IPS-20b (cell line): ENCODE measurements around the gene PDE1C.

Experiments used
- H3K27ac ChIP-seq: one replicate; pipeline ENCODE4 v1.5.1; 2013; ENCODE audit warnings: low read length
- H3K27me3 ChIP-seq: 2 replicates; pipeline ENCODE4 v1.6.1; 2013; ENCODE audit warnings: mild to moderate bottlenecking, low read length, inconsistent platforms; ENCODE audit not compliant: insufficient read depth
- H3K36me3 ChIP-seq: 2 replicates; pipeline ENCODE4 v1.6.1; 2013; ENCODE audit warnings: low read depth, mild to moderate bottlenecking, inconsistent platforms, low read length, moderate library complexity; ENCODE audit not compliant: insufficient read depth
- H3K4me1 ChIP-seq: 2 replicates; pipeline ENCODE4 v1.6.1; 2013; ENCODE audit warnings: mild to moderate bottlenecking, control low read depth, inconsistent platforms, low read length, moderate library complexity; ENCODE audit not compliant: insufficient read depth
- H3K4me3 ChIP-seq: 2 replicates; pipeline ENCODE4 v1.5.1; 2013; ENCODE audit warnings: mild to moderate bottlenecking, low read length, inconsistent platforms
- H3K9ac ChIP-seq: 2 replicates; pipeline ENCODE4 v1.6.1; 2013; ENCODE audit warnings: low read depth, mild to moderate bottlenecking, inconsistent platforms, low read length, moderate library complexity
- H3K9me3 ChIP-seq: 2 replicates; pipeline ENCODE4 v1.6.1; 2013; ENCODE audit warnings: mild to moderate bottlenecking, low read depth, low read length, inconsistent platforms; ENCODE audit not compliant: insufficient read depth

PDE1C gene

DNA sequence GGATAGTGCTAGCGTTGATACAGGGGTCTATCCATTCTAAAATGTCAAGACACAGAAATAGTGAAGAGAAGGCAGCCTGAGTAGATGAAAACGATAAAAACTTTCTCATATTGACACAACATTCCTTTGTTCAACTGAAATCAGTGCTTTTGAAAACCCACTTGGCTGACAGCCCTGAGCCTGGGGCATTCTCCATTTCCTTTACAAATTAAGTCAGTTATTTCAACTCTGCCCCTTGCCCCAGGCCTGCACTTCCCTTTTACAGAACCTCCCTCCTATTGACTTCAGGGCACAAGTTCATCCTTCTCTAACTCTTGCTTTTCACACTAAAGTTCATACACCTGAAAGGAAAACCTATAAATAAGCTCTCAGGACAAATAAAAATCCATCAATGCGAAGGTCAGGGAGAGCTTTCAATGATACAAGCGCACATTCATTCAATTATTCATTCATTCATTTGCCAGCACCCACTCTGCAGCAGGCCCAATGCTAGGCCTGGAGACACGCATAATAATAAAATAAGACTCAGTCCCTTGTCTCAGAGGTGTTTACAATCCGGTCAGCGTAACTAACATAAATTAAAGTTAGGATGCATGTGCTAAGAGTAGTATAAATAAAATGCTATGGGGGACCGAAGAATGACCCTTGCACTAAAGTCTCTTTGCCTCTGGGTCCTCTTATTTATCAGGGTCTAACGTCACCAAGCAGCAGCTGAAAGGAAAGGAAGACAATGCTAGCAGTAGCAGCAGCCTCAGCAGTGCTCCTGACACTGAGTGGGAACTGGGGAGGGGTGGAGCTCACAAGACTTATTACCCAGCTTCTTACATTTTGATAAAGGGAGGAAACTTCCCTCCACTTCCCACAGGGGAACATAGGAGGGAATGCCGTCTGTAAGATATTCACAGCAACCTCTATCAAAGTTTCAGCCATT, 134.8 kb downstream of the PDE1C start:
- no peak overlapping the region for H3K9ac ChIP-seq
- no peaks in the 10 kb centered on the region for H3K27me3 ChIP-seq
- H3K9me3 ChIP-seq: no peaks in the 10 kb centered on the region
- H3K4me1 ChIP-seq: no peaks in the 10 kb centered on the region
- H3K36me3 ChIP-seq: no peaks in the 10 kb centered on the region
- H3K27ac ChIP-seq: no peak overlapping the region
- H3K4me3 ChIP-seq: no peak overlapping the region

DNA sequence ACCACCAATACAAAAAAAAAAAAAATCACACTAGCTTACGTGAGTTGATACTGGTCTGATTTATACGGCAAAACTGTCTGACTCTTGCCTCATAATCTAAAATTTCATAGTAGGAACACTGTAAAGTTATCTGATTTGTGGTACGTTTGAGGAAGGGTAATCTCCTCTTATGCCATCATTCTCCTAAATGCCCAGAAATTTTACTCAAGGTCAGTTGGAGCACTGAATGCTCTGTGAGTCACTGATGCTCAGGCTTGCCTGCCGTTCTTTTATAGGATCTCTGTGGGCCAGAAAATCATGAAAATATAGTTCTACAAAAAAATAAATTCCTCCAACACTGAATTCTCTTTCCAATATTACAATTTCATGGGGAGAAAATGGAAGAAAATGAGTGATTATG, 135.7 kb downstream of the PDE1C start:
- Histone ChIP-seq H3K27me3 (no peaks in the 10 kb centered on the region), H3K27ac (no peak overlapping the region)

GRCh38 chr7:31933481-31933880, 136.7 kb downstream of the PDE1C start:
- Histone ChIP-seq H3K36me3 (no peaks in the 10 kb centered on the region), H3K27me3 (no peaks in the 10 kb centered on the region), H3K4me1 (no peaks in the 10 kb centered on the region), H3K9ac (no peak overlapping the region), H3K9me3 (no peaks in the 10 kb centered on the region), H3K4me3 (no peak overlapping the region), H3K27ac (no peak overlapping the region)

More for the DNA sequence above, 135.7 kb downstream of the PDE1C start:
- H3K4me3 ChIP-seq: no peak overlapping the region
- H3K36me3 ChIP-seq: no peaks in the 10 kb centered on the region
- no peaks in the 10 kb centered on the region for H3K4me1 ChIP-seq
- H3K9ac ChIP-seq: no peak overlapping the region
- no peaks in the 10 kb centered on the region for H3K9me3 ChIP-seq

DNA sequence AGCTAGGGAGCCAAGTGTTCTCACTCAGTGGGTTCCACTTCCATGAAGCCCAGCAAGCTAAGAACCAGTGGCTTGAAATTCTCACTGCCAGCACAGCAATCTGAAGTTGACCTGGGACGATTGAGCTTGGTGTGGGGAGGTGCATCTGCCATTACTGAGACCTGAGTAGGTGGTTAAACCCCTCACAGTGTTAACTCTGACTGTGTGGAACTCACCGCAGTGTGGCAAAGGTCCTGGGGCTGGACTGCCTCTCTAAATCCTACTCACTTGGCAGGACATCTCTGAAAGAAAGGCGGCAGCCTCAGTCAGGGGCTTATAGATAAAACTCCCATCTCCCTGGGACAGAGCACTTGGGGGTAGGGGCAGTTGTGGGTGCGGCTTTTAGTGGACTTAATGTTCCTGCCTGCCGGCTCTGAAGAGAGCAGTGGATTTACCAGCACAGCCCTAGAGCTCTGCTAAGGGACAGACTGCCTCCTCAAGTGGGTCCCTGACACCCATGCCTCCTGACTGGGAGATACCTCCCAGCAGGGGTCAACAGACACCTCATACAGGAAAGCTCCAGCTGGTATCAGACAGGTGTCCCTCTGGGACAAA, 143.1 kb downstream of the PDE1C start:
- no peak overlapping the region for H3K4me3 ChIP-seq
- H3K27me3 ChIP-seq: no peaks in the 10 kb centered on the region
- H3K9me3 ChIP-seq: no peaks in the 10 kb centered on the region
- no peak overlapping the region for H3K9ac ChIP-seq
- no peaks in the 10 kb centered on the region for H3K4me1 ChIP-seq
- H3K27ac ChIP-seq: no peak overlapping the region
- no peaks in the 10 kb centered on the region for H3K36me3 ChIP-seq

DNA sequence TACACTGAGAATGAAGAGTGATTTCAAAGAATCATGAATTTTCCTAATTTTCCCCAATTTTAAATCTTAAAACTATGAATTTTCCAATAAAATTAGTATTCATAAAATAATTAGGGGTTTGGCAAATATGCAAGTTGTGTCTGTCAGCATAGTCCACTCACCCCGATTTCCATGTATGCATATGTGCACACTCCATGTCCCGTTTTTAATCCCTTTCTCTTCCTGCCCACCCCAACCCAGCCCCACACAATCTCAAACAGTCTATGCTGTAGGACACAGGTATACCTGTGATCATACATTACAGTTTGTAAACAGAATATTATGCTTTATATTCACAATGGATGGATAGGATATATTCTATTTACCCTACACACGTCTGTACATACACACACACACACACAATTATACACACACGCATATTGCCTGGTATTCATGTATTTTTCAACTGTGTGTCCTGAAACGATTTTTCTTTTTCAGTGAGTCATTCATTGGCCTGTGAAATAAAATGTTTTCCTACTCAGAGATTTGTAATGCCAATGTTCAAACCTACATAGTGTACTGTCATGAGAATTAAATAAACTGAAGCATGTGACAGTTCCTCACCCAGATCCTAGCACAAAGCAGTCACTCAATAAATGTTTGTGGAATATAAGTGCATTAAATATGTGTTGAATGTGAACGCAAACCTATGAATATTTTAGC, 144.3 kb downstream of the PDE1C start:
- no peaks in the 10 kb centered on the region for H3K36me3 ChIP-seq
- H3K4me1 ChIP-seq: no peaks in the 10 kb centered on the region
- H3K4me3 ChIP-seq: no peak overlapping the region
- no peaks in the 10 kb centered on the region for H3K9me3 ChIP-seq
- H3K27ac ChIP-seq: no peak overlapping the region
- H3K9ac ChIP-seq: no peak overlapping the region
- no peaks in the 10 kb centered on the region; the same call in 1 of the 2 replicates for H3K27me3 ChIP-seq

- Histone ChIP-seq H3K36me3 (no peaks in the 10 kb centered on the region), H3K4me3 (no peak overlapping the region), H3K27me3 (no peaks in the 10 kb centered on the region; the same call in 1 of the 2 replicates), H3K4me1 (no peaks in the 10 kb centered on the region), H3K9ac (no peak overlapping the region), H3K9me3 (no peaks in the 10 kb centered on the region), H3K27ac (no peak overlapping the region)
These were observed 146.0 kb downstream of the PDE1C start for GRCh38 chr7:31924251-31924650.

DNA sequence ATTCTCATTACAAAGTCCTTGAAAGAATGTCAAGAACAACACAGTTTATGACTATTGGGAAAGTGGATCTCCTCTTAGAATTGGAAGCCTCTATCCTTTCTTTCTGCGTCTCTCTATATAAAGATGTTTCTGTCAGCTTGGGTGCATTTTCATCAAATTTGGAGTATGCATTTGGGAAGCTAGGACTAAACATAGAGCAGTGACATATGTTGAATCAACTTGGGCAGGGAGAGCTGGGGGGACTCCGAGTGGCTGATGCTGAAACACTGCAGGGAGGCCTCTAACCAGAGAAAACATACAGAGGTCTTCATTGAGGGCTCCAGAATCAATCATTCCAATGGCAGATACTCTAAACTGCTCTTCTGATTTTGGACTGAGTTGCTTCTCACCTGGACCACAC, 147.4 kb downstream of the PDE1C start:
- no peak overlapping the region for H3K9ac ChIP-seq
- H3K4me3 ChIP-seq: no peak overlapping the region
- no peaks in the 10 kb centered on the region for H3K4me1 ChIP-seq
- H3K27me3 ChIP-seq: no peaks in the 10 kb centered on the region; the same call in 1 of the 2 replicates
- no peak overlapping the region for H3K27ac ChIP-seq
- no peaks in the 10 kb centered on the region for H3K36me3 ChIP-seq
- H3K9me3 ChIP-seq: no peaks in the 10 kb centered on the region

GRCh38 chr7:31921047-31921446, 149.2 kb downstream of the PDE1C start:
- Histone ChIP-seq H3K36me3 (no peaks in the 10 kb centered on the region), H3K27ac (no peak overlapping the region), H3K4me1 (no peaks in the 10 kb centered on the region), H3K9me3 (no peaks in the 10 kb centered on the region), H3K9ac (no peak overlapping the region), H3K27me3 (no peaks in the 10 kb centered on the region; the same call in 1 of the 2 replicates), H3K4me3 (no peak overlapping the region)

- Histone ChIP-seq H3K36me3 (no peaks in the 10 kb centered on the region), H3K27ac (no peak overlapping the region), H3K9ac (no peak overlapping the region), H3K27me3 (no peaks in the 10 kb centered on the region; the same call in 1 of the 2 replicates), H3K4me3 (no peak overlapping the region), H3K4me1 (no peaks in the 10 kb centered on the region), H3K9me3 (no peaks in the 10 kb centered on the region)
These were observed 150.4 kb downstream of the PDE1C start for GRCh38 chr7:31919678-31920369.

- Histone ChIP-seq H3K27me3 (no peaks in the 10 kb centered on the region; the same call in 1 of the 2 replicates), H3K9ac (no peak overlapping the region), H3K4me3 (no peak overlapping the region), H3K4me1 (no peaks in the 10 kb centered on the region; the same call in 1 of the 2 replicates), H3K9me3 (no peaks in the 10 kb centered on the region), H3K27ac (no peak overlapping the region), H3K36me3 (no peaks in the 10 kb centered on the region)
These were observed 151.4 kb downstream of the PDE1C start for GRCh38 chr7:31918706-31919393.

DNA sequence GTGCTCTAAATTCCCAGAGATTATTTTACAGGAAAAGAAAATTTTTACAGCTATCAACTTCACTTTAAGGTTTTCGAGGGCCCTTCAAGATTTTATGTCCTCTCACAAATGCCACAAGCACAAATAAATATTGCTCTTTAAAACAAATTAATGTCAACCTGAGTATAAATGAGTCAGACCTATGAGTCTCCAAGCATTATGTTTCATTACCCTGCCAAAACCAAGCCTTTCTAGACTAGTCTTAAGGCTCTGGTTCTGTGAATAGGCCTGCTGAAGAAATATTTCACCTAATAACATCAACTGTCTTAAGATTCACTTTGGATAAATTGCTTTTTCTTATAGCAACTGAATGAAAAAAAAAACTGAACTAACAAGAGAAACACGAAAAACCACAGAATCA, 153.0 kb downstream of the PDE1C start:
- Histone ChIP-seq H3K9ac (no peak overlapping the region), H3K27me3 (no peaks in the 10 kb centered on the region; the same call in 1 of the 2 replicates), H3K4me3 (no peak overlapping the region), H3K9me3 (no peaks in the 10 kb centered on the region), H3K36me3 (no peaks in the 10 kb centered on the region), H3K4me1 (peaks cover 6% of the 10 kb centered on the region; the same call in 1 of the 2 replicates), H3K27ac (no peak overlapping the region)
